K562 (cell line): Measurements from ENCODE around the gene GNGT2. TPM values are rescaled to one million over a fixed set of nuclear protein-coding genes. Genes with fewer than 3 reads are reported as not detected.

Experiments used
- CSDE1 ChIP-seq, 2 experiments: fragments of 450-650 bp; IDR thresholded peaks; 2 replicates each; pipeline ENCODE4 v1.6.1; 2016; ENCODE audit warnings: mild to moderate bottlenecking in 1 of 2
- ERF ChIP-seq: fragments of 450-650 bp; formaldehyde crosslinking; IDR thresholded peaks from 2 replicates; pipeline ENCODE4 v1.4.0; 2020; ENCODE audit warnings: mild to moderate bottlenecking, mixed read lengths
- EWSR1 ChIP-seq: fragments of 450-650 bp; IDR thresholded peaks from 2 replicates; pipeline ENCODE4 v1.6.1; 2018; ENCODE audit warnings: borderline replicate concordance, mild to moderate bottlenecking, low read depth, moderate library complexity; ENCODE audit not compliant: partially characterized antibody
- HOXB6 ChIP-seq: fragments of 250-450 bp; sonication (Bioruptor Pico); IDR thresholded peaks from 2 replicates; pipeline ENCODE4 v1.5.1; 2022; ENCODE audit warnings: mild to moderate bottlenecking, borderline replicate concordance
- ILK ChIP-seq: fragments of 450-650 bp; IDR thresholded peaks from 2 replicates; pipeline ENCODE4 v1.6.1; 2016; ENCODE audit warnings: missing genetic modification characterization, low read depth, mild to moderate bottlenecking, missing compliant biosample characterization, moderate library complexity, borderline replicate concordance
- NFYB ChIP-seq: IDR thresholded peaks from 2 replicates; pipeline ENCODE4 v1.6.1; 2011; ENCODE audit warnings: mild to moderate bottlenecking, moderate library complexity; ENCODE audit not compliant: insufficient read length; ENCODE audit errors: extremely low read depth
- RAD51 ChIP-seq: fragments of 450-650 bp; IDR thresholded peaks from 2 replicates; pipeline ENCODE4 v1.7.1; 2016; ENCODE audit warnings: low read depth, mild to moderate bottlenecking, borderline replicate concordance
- SMARCB1 ChIP-seq: IDR thresholded peaks from 2 replicates; pipeline ENCODE4 v1.6.1; 2011; ENCODE audit warnings: improper control_type of control experiment, low read depth; ENCODE audit not compliant: insufficient read length
- SREBF2 ChIP-seq: sonication (generic); formaldehyde crosslinking; IDR thresholded peaks from 2 replicates; pipeline ENCODE4 v1.4.0; 2020; ENCODE audit warnings: mild to moderate bottlenecking, missing genetic modification reagents
- ZNF175 ChIP-seq: fragments of 200-800 bp; sonication (Bioruptor generic); IDR thresholded peaks from 2 replicates; pipeline ENCODE4 v1.6.1; 2016; ENCODE audit warnings: low read depth, mild to moderate bottlenecking, missing genetic modification characterization, missing compliant biosample characterization
- ZNF274 ChIP-seq: IDR thresholded peaks from 2 replicates; pipeline ENCODE4 v1.6.1; 2011; ENCODE audit warnings: low read depth, mild to moderate bottlenecking, low read length, moderate library complexity, borderline replicate concordance
- ZNF436 ChIP-seq: fragments of 250-450, 450-650 bp; sonication (Bioruptor Pico); formaldehyde crosslinking; IDR thresholded peaks from 2 replicates; pipeline ENCODE4 v1.7.0; 2020; ENCODE audit warnings: mild to moderate bottlenecking
- ZNF551 ChIP-seq: fragments of 250-450 bp; sonication (Bioruptor Pico); IDR thresholded peaks from 2 replicates; pipeline ENCODE4 v1.5.0; 2021; ENCODE audit warnings: mild to moderate bottlenecking, moderate library complexity
- ZNF589 ChIP-seq: fragments of 200-800 bp; sonication (Bioruptor generic); IDR thresholded peaks from 2 replicates; pipeline ENCODE4 v1.6.1; 2016; ENCODE audit warnings: low read depth, missing genetic modification characterization, missing compliant biosample characterization
- ZNF668 ChIP-seq: fragments of 250-450 bp; sonication (Bioruptor Pico); IDR thresholded peaks from 2 replicates; pipeline ENCODE4 v1.8.0; 2022; ENCODE audit warnings: mild to moderate bottlenecking, inconsistent platforms
- ZNF696 ChIP-seq: fragments of 250-450 bp; sonication (Bioruptor Pico); conservative IDR thresholded peaks from 2 replicates; pipeline ENCODE4 v1.4.0; 2020; ENCODE audit warnings: mild to moderate bottlenecking, moderate library complexity
- polyA plus RNA-seq, 8 experiments: library from polyadenylated mRNA; depleted of rRNA in 4 of 8; stranded (reverse) in 5 of 8; unstranded in 3 of 8; fragments of >200 nt; fragmentation: Nextera tagmentation in 2 of 8; fragmentation: Illumina TruSeq in 1 of 8; extraction: Ambion mirVana in 2 of 8; extraction: Trizol in 1 of 8; gene quantifications; 2 replicates each; pipeline versions ENCODE4 v1.2.1 to v1.2.3, GENCODE V29; 2011 to 2014; ENCODE audit warnings: inconsistent platforms in 1 of 8, missing spikeins in 1 of 8
- total RNA-seq, 7 experiments: library from RNA; depleted of rRNA in 6 of 7; stranded (reverse); fragments of >200 nt in 6 of 7; fragmentation: Illumina TruSeq in 2 of 7; extraction: Trizol in 2 of 7; gene quantifications; 2 replicates each; pipeline versions ENCODE4 v1.2.1 to v1.2.3, GENCODE V29; 2011 to 2021; ENCODE audit warnings: low replicate concordance in 1 of 7
- TF ChIP-seq, protein P1 (sequence below): sonication (generic); formaldehyde crosslinking; IDR thresholded peaks from 2 replicates; pipeline ENCODE4 v1.5.0; 2020; ENCODE audit warnings: missing genetic modification reagents
- TF ChIP-seq, protein P2 (sequence below): sonication (generic); formaldehyde crosslinking; IDR thresholded peaks from 2 replicates; pipeline ENCODE4 v1.8.0; 2023; ENCODE audit warnings: mild to moderate bottlenecking, missing genetic modification reagents
- TF ChIP-seq, protein P3 (sequence below): fragments of 250-450 bp; sonication (Bioruptor Pico); IDR thresholded peaks from 2 replicates; pipeline ENCODE4 v1.4.0; 2020; ENCODE audit warnings: mild to moderate bottlenecking, moderate library complexity, borderline replicate concordance
- TF ChIP-seq, protein P4 (sequence below): sonication (generic); formaldehyde crosslinking; IDR thresholded peaks from 2 replicates; pipeline ENCODE4 v1.8.0; 2022; ENCODE audit warnings: mild to moderate bottlenecking, low read depth, missing genetic modification reagents

Gene GNGT2
- total and polyA plus RNA-seq, 9 of the 15 experiments (the other 6 are each of a cell fraction or from before 2014, with no cell fraction given): not detected

DNA sequence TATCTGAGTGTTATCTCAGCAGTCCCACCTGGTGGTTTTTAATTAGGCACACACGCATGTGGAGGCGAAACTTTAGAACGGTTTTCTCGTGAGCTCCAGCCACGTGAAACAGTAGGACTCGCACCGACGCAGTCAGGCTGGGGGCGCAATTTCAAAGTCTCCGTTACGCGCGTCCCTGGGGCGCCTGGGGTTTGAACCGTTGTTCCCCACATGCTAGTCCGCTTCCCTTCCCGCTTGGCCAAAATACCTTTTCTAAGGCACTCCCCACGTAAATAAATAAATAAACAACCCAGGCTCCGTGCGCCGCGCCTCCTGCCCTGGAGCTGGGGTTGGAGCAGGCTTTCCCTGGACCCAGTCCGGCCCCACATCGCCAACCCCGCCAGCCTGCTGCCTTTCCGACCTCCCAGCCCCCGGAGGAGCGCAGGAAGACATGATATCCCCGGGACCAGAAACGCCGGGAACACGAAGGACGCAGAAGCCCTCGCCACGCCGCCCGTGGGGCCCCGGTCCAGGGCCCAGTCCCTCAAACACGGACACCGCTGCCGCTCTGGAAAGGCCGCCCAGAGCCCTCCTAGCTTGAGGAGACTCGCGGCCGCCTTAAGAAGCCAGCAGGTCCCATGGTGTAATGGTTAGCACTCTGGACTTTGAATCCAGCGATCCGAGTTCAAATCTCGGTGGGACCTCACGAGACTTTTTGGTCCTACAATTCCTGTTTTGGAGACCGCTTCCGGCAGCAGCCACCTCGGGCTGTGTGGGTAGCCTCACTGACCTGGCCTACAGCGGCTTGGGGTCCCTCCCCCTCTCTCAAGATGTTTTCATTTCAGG, 18.2 kb downstream of the GNGT2 start (continued):
- no peak for TF ChIP-seq NFYB
- no peak for TF ChIP-seq SREBF2 (CRISPR knock-in tag)
- peak in 1 of 2 experiments; percentile 76; a peak in 2 of 4 replicates for TF ChIP-seq CSDE1 (IDR thresholded peaks at IDR 0.05)
- TF ChIP-seq ZNF589 (CRISPR knock-in tag): peak; percentile 56; the same call in 1 of the 2 replicates
- TF ChIP-seq, protein P1, sequence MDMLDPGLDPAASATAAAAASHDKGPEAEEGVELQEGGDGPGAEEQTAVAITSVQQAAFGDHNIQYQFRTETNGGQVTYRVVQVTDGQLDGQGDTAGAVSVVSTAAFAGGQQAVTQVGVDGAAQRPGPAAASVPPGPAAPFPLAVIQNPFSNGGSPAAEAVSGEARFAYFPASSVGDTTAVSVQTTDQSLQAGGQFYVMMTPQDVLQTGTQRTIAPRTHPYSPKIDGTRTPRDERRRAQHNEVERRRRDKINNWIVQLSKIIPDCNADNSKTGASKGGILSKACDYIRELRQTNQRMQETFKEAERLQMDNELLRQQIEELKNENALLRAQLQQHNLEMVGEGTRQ (CRISPR knock-in tag): 0 out of 2 replicates have a peak, but pooled peaks have one; percentile 20
- TF ChIP-seq ZNF668 (CRISPR knock-in tag): no peak
- TF ChIP-seq, protein P2, sequence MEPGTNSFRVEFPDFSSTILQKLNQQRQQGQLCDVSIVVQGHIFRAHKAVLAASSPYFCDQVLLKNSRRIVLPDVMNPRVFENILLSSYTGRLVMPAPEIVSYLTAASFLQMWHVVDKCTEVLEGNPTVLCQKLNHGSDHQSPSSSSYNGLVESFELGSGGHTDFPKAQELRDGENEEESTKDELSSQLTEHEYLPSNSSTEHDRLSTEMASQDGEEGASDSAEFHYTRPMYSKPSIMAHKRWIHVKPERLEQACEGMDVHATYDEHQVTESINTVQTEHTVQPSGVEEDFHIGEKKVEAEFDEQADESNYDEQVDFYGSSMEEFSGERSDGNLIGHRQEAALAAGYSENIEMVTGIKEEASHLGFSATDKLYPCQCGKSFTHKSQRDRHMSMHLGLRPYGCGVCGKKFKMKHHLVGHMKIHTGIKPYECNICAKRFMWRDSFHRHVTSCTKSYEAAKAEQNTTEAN (CRISPR knock-in tag): peak; percentile 71; the same call in 1 of the 2 replicates
- no peak for TF ChIP-seq ZNF274
- TF ChIP-seq SMARCB1: peak; percentile 59
- TF ChIP-seq EWSR1: no peak
- TF ChIP-seq, protein P3, sequence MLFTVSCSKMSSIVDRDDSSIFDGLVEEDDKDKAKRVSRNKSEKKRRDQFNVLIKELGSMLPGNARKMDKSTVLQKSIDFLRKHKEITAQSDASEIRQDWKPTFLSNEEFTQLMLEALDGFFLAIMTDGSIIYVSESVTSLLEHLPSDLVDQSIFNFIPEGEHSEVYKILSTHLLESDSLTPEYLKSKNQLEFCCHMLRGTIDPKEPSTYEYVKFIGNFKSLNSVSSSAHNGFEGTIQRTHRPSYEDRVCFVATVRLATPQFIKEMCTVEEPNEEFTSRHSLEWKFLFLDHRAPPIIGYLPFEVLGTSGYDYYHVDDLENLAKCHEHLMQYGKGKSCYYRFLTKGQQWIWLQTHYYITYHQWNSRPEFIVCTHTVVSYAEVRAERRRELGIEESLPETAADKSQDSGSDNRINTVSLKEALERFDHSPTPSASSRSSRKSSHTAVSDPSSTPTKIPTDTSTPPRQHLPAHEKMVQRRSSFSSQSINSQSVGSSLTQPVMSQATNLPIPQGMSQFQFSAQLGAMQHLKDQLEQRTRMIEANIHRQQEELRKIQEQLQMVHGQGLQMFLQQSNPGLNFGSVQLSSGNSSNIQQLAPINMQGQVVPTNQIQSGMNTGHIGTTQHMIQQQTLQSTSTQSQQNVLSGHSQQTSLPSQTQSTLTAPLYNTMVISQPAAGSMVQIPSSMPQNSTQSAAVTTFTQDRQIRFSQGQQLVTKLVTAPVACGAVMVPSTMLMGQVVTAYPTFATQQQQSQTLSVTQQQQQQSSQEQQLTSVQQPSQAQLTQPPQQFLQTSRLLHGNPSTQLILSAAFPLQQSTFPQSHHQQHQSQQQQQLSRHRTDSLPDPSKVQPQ (CRISPR knock-in tag): no peak
- no peak for TF ChIP-seq ZNF696 (CRISPR knock-in tag)
- TF ChIP-seq ILK (tag): no peak
- peak; percentile 44; the same call in 1 of the 2 replicates for TF ChIP-seq RAD51
- TF ChIP-seq ZNF175 (CRISPR knock-in tag): peak; percentile 62; the same call in 1 of the 2 replicates
- TF ChIP-seq, protein P4, sequence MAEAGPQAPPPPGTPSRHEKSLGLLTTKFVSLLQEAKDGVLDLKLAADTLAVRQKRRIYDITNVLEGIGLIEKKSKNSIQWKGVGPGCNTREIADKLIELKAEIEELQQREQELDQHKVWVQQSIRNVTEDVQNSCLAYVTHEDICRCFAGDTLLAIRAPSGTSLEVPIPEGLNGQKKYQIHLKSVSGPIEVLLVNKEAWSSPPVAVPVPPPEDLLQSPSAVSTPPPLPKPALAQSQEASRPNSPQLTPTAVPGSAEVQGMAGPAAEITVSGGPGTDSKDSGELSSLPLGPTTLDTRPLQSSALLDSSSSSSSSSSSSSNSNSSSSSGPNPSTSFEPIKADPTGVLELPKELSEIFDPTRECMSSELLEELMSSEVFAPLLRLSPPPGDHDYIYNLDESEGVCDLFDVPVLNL (CRISPR knock-in tag): peak; percentile 95
- TF ChIP-seq HOXB6 (CRISPR knock-in tag): no peak
- TF ChIP-seq ZNF551: no peak
- TF ChIP-seq ERF (CRISPR knock-in tag): no peak
- no peak for TF ChIP-seq ZNF436 (CRISPR knock-in tag)
